ENCODE data around the gene EP400.
"Not testable (repeated sequence)": the region's sequence is repeated elsewhere in the genome, so short reads cannot be mapped to it uniquely, and the experiment has no call there.

The EP400 gene

DNA sequence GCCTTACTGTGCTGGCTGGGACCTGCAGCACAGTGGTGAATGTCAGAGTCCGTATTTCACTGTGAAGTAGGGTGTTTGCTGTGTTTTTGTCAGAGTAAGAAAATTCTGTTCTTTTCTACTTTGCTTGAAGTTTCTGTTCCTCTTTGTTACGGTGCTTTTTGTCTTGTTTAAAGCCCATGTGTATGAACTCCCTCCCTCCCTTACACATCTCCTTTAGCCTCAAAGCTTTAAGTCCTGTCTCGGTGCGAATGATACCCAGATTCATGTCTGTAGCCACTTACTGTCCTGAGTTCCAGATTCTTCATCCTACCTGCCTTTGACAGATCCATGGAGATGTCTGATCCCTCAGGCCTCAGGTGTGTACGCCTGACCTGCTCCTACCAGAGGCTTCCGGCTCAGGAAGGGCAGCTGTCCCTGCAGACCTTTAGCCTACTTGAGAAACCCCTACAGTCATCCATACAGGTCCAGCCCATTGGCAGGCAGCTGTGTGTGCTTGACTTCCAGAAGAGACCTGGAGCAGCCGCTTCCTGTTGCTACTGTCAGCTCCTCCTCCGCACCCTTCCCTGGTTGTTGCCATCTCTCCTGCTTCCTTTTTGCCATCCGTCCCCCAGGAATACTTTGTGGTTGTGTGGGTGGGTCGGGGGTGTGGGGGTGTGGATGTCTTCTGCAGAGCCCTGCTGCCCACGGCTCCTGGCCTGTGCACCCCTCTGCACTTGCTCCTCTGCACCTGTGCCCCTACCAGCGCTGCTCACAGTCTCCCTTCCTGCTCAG, 121.5 kb downstream of the EP400 start:
- peak in 3 of 4 experiments; percentile 21 to 51 (median 25) for DNase-seq

DNA sequence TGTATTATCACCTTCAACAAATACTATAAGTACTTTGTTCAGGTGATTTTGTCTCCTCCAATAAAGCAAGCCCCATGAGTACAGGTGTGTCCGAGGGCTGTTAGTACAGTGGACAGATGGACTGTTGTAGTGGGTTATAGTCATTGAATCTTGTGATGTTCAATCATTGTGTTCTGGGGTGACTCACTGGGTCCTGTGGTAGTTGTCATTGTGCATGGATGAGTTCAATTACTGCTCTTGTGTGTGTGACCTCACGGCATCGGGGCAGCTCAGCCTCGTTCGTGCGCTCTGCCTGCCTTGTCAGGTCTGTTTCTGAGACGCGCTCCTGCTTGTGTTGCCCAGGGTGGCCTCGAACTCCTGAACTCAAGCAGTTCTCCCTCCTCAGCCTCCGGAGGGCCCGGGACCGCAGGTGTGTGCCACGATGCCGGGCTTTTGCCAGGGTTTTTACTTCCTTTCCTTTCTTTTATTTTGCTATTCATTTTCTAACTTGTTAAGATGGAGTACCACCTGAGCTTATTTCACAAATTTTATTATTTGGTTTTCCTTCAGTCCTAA, 122.2 kb downstream of the EP400 start:
- no peak for DNase-seq

DNA sequence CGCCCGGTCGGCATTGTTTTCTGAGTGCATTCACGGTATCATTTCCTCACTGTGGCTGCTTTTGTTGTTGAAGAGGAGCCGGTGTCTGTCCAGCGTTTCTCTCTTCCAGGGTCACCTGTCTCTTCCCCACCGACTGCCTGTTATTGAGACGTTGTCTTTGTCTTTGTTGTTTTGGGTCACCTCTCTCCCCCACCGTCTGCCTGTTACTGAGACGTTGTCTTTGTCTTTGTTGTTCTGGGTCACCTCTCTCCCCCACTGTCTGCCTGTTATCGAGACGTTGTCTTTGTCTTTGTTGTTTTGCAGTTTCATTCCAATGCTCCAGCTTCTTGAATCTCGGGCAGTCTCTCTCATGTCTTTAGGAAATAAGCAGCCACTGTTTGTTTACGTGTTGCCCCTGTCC, 124.5 kb downstream of the EP400 start:
- no peak for DNase-seq

DNA sequence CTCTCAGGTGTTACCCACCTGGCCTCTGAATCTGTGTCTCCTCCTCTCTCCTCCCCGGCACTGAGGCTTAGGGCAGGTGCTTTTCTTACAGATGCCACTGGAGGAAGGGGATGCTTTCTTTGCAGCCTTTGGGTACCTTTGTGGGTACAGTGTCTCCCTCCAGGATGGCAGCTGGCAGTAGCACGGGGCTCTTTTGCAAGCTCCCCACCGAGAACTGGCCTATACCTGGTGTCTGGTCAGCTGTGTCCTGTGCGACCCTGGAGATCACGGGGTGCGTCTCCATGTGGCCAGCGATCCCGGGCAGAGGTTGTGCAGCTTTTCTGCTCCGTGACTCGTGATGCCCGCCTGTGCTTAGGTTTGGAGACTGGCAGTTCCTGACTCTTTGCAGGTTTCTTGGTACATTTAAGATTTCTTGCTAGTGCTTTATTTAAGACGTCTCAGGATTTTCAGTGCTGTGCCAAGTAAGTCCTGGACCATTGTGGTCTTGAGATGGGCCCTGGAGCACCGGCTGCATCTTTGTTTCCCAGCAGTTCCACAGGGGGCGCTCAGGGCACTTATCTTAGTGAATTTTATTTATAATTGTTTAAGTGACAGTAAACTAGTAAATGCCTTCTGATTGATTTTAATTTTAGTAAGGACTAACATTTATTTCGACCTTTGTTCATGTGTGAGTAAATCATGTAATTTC, 125.4 kb downstream of the EP400 start:
- no peak for DNase-seq

DNA sequence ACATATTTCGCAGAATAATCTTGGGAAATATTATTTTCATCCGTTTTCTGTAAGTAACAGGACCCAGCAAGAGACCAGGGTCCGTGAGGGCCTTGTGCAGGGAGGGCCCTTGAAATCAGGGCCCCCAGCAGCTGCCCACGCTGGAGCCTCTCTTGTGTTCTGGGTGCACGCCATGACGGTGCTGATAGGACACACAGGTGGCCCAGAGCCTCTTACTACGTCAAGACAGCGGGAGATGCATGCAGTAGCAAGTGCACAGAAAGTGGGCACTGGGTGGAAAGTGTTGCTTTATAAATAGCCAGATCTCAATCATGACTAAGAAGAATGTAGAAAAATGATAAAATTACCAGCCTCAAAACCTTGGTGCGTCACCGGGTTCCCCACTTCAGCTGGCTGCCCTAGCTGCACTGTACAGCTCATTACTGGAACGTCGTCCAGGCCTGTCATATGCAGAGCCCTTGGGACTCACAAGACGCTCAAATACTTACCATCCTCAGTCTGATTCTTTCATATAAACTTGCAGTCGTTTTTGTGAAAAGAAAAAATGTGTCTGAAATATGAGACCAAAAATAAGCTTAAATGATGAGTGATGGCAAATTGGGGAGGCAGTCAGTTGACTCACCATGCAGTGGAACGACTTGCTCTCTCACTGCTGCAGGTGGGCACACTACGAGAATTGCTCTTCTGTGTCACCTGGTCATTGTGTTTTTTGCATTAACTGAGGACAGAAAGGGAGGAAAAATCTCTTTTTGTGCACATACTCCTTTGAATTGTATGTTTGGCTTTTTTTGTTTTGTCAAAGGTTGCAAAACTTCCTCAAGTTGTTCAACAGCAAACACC, 126.2 kb downstream of the EP400 start:
- no peak for DNase-seq

DNA sequence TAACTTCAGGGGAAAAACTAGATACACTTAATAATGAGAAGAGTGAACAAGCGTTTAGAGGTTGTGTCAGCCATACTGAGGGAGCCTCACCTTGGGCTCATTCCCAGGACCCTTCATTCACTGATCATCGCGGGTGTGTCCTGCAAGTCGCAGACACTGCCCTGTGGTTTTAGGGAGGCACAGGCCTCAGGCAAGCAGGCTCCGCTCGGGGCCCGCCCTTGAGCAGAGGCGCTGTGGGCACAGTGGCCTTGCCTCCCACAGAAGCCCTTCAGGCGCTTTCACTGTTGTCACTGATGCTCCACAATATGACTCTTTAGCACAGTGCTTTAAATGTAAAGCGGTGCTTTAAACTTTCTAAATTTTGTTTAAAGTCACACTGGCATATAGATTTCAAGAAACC, 127.0 kb downstream of the EP400 start:
- DNase-seq = no peak

DNA sequence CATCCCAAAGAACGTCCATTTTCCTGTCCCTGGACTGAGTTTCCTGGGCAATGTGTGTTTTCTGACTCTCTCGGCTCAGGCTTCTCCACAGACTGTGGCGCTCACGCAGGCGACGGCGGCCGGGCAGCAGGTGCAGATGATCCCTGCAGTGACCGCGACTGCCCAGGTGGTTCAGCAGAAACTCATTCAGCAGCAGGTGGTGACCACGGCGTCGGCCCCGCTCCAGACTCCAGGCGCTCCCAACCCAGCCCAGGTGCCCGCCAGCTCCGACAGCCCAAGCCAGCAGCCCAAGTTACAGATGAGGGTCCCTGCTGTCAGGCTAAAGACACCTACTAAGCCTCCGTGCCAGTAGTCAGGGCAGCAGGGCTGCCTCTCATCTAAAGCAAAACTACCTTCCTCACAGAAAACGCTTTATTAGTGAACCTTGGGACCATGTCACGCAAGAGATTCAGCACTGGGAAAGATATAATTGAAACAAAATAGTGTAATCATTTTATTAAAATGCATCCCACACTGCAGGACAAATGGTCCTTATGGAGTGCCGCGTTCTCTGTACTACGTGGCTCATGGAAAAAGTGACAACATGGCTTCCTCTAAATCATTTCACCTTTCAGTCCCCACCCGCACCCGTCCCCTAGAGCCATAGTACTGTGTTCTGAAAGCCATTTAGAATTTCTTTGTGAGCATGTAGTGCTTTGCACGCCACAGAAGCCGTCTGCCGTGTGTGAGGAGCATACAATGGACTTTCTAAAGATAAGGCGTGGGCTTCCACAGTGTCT, 127.8 kb downstream of the EP400 start:
- DNase-seq = no peak

DNA sequence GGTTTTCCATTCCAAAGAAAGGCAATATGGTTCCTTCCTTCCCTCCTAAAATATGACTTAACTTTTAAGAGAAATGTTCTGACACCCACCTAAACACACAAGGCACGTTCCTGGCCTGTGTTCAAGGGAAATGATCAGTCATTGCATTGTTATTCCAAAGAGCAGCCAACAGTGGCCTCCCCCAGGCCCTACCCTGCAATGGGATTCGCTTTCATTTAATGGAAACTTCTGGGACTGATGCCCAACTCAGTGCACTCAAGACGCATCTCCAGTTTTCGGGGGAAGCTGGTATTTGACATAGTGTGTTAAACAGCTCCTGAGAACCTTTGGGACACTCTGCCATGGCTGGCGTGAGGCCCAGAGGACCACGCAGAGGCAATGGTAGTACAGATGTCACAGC, 128.4 kb downstream of the EP400 start:
- no peak for DNase-seq

DNA sequence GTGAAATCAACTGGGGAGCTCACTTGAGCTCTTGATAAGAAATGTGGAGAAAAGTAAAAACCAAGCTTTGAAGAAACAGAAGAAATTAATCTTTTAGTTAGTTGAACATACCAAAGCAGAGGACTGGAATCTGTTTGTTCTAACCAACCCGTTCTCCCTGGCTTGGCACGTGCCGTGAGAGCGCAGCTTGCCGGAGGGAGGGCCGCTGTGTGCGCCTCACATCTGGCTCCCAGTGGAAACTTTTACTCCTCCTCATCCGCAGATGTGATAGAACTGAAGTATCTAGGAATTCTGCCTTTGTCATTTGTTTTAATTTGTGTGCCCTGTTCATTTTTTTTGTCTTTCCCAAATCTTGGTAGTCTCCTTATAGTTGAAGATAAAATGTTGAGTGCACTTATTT, 129.5 kb downstream of the EP400 start:
- DNase-seq = no peak

DNA sequence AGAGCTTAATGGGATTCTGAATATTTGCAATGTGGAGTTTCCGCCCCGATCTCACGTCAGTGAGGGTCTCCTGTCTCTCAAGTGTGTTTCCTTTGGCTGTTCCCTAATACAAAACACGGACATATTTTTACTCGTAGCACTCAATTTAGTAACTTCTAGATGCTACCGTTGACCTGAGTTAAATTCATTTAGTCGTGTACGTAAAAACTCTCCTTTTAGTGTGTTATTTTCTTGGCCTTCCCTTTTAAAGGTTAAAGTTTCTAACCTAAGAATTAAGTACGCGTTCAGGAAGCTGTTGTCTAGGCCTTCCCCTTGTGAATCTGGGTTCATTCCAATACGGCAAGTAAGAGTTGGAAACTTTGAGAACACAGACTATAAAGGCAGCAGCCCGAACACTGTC, 130.0 kb downstream of the EP400 start:
- DNase-seq = no peak

DNA sequence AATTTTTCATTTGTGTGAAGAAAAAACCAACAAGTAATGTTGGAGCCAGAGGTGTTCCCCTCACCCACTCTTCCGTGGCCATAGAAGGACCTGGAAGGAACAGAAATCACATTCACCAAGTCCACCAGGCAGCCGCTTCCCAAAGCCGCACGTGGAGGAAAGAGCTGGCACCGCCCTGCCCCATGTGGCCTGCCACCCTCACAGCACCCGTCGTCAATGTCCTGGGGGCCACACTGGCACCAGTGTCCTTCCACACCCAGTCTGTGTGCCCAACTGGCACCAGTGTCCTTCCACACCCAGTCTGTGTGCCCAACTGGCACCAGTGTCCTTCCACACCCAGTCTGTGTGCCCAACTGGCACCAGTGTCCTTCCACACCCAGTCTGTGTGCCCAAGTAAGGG, 130.8 kb downstream of the EP400 start:
- DNase-seq = not testable (repeated sequence)

DNA sequence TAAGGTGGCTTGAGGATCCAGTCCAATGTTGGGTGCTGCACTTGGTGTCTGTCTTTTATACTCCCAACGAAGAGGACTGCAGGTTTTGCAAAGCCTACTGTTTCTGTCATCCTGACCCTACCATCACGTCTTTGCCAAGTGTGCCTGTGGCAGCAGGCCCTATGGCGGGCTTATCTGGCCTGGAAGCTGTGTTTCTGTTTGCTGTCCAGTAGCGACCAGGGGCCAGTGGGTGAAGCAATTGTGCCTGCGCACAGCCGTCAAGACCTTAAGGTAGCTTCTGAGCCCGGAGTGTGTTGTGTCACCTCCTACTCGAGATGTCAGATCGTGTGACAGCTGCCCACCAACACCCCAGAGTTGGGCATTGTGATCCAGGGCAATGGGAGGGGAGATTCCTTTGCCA, 131.7 kb downstream of the EP400 start:
- no peak for DNase-seq

DNA sequence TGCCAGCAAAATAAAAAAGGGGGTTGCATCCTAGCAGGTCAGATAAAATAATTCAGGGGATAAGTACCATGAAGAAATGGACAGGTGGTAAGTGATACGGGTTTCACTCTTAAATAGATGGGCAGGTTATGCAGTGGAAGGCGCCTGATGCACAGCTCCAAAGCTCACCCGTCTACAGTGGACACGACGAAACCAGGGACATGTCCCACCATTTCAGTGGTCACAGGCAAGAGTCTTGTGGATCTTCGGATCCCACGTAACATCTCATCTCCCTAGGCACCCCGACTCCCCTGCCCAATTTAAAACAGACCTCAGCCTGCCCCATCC, 133.8 kb downstream of the EP400 start:
- no peak for DNase-seq

DNA sequence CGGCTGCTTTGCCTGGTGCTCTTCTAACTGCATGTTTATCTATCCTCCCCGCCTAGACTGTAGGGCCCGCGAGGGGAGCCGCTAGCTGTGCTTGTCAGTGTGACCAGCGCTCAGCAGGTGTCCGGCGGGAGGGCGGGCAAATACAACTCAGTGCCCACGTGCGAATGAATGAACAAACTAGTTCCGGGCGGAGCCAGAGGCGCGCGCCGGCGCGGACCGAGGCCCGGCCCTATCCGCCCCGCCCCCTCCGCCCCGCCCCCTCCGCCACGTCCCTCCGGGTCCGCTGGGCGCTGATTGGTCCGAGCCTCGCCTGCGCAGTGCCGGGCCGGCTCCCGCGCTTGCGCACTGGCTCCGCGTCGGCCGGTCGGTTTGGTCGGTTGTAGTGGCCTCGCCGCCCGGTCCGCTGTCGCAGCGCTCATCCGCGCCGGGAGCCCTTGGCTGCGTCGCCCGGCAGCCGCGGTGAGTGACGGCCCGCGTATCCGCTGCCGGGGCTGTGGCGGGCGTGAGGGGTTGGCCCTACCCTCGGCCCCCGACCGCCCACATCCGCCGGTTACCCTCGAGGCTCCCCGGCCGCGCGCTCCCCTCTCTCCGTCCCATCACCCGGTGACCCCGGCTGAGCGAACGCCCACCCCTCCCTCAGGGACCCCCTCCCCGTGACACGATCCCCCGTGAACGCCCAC, 134.3 kb downstream of the EP400 start:
- peak; percentile 93 to 98 (median 95) for DNase-seq

DNA sequence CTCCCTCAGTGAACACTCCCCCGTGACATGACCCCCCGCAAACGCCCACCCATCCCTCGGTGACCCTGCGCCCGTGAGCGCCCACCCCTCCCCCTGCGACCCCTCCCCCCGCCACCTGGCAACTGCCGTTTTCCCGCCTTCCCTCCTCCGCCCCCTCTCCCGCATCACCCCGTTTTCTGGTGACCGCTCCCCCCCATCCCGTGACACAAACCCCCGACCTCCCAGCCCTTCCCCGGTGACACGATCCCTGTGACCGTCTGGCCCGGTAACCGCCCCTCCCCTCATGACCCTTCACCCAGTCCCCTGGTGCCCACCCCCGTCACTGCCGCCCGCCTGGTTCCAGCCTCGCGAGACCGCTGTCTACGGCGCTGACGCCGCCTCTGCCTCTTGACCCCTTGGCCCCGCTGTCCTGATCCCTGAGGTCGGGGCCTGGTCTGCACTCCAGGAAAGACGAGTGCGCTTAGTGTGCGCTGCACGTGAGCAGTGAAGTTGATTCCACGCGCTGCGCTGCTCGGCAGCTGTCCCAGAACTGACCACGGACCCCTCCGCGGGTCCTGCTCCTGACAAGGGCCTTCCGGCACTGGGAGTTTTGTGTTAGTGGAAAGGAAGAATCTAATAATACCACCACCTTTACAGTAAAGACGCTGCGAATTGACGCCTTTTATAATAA, 135.0 kb downstream of the EP400 start:
- DNase-seq = peak; percentile 70 to 87 (median 79)

DNA sequence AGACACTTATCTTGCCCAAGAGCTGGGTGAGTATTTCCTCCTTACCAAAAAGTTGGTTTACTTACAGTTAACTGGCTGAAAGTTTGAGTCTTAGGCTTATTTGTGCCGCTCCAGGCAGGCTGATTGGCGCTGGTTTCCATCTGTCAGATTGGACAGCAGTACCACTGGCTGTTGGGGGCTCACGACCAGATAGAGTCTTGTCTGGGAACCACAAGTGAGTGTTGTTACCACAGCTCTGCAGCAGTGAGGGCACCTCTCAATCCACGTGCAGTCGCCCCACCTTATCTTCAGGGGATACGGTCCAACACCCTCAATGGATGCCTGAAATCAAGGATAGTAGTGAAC, 135.5 kb downstream of the EP400 start:
- peak in 2 of 4 experiments; percentile 17 to 18 for DNase-seq

DNA sequence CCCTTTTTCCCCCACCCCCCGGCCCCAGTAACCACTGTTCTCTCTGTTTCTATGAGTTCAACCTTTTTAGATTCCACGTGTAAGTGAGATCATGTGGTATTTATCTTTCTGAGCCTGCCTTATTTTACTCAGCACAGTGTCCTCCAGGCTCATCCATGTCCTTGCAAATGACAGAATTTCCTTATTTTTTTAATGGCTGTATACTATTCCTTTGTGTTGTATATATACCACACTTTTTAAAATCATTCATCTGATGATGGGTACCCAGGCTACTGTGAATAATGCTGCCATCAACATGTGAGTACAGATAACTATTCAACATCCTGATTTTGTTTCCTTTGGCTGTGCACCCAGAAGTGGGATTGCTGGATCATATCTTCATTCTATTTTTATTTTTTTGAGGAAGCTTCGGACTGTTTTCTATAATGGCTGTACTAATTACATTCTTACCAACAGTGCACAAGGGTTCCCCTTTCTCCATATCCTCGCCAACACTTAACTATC, 139.7 kb downstream of the EP400 start:
- peak in 2 of 4 experiments; percentile 36 for DNase-seq

DNA sequence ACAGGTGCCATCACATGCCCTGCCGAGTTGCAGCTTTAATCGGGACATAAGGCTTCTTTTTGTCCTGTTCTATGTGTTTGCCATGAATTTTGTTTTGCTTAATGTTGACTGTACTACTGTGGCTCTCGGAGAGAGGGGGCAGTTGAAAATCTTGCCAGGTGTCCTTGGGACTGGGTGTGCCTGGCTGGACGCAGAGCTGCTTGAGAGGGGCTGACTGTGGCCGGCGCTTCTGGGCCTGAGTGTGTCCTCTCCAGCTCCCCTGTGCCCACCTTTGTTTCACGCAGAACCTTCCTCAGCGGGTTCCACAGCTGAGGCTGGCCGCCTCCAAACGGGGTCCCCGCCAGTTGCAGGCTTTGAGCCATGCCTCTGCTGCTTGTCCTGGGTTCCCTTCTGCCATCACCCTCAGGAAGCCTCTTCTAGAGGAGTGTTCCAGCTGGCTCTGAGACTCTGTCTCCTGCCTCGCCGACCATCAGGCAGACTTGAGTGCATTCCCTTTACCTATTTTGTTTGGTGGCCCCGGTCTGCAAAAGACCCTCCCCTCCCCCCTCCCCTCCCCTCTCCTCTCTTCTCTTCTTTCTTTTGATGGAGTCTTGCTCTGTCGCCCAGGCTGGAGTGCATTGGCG, 144.6 kb downstream of the EP400 start:
- no peak for DNase-seq

DNA sequence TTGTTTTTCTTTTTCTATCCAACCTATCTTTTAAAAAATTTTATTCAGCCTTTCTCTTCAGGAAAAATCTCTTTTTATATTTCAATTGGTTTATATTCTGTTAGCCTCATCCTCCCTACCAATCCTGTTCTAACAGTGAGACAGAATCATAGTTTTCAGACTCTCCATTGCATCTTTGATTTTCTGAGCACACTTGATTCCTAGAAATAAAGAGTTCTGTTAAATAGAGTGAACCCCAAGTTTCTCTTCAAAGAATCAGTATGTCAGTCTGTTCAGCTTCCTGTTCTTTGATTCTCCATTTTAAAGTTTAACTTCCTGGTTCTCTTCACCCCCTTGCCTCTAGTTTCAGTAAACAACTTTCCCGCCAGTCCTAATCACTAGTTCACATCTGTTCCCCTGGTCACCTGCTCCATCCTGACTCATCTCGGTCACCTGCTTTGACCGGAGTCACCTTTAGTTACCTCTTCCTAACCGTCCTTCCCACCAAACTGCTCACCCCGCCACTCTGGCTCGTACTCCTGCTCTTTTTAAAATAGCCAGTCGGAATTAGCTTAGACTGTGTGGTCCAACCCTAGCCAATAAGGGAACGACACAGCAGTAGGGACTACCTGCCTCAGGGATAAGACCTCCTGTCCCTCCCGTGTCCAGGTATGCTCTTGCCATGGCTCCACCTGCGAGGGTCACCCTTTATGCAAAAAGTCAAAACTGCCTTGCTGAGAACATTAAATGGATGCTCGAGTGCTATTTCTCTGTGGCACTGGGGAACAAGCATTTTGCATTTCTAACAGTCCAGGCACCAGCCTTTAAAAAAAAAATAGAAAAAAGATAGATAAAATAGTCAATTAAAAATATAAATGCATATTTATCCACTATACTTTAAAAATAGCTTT, 146.0 kb downstream of the EP400 start:
- DNase-seq = peak in 1 of 4 experiments; percentile 9

DNA sequence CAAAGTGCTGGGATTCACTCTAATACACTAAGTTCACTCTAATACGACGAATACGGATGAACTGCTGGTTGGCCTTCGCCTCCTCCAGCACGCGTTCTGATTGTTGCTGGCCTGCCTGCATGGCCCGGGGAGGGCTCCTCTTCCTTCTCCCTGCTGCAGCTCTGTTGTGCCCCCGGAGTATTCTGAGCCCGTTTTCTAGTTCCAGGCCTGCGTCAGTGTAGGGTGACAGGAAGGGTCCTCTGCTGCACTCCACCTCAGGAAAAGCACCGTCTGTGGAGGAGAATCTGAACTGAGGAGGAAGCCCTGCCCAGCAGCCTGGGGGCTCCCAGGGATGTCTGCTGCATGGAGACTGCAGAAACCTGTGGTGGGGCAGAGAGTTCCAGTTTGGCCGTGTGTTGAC, 150.0 kb downstream of the EP400 start:
- no peak for DNase-seq
